ENCODE data around the gene CLEC4E. TPM values are rescaled to one million over a fixed set of nuclear protein-coding genes. Genes with fewer than 3 reads are reported as not detected.

Gene CLEC4E
- total RNA-seq, 1 experiment from 2014 or later: not detected

GRCh38 chr12:8559676-8560075 lies 19.0 kb upstream of the CLEC4E start:
- Histone ChIP-seq H3K36me3 (ENCODE audit: control insufficient read depth in 1 of 2, insufficient read depth in 2 of 2, low read length in 2 of 2) (no peaks in the 10 kb centered on the region), H3K4me3 (replicated peaks in 1 of 2; ENCODE audit: low read depth in 1 of 2, low read length in 2 of 2) (no peak overlapping the region), H3K27ac (ENCODE audit: low read depth, low read length) (no peak overlapping the region), H3K9me3 (ENCODE audit: control insufficient read depth in 1 of 2, insufficient read depth in 1 of 2, low read depth in 1 of 2, low read length in 2 of 2) (no peaks in the 10 kb centered on the region), H3K9me2 (ENCODE audit: insufficient read depth) (no peaks in the 10 kb centered on the region), H3K79me2 (ENCODE audit: insufficient read depth, low read length) (no peaks in the 10 kb centered on the region), H3K4me1 (ENCODE audit: control insufficient read depth in 1 of 2, insufficient read depth in 2 of 2, low read length in 2 of 2) (peaks cover 0 to 3% of the 10 kb centered on the region in 2 experiments; a peak in 2 of 4 replicates), H4K20me1 (ENCODE audit: insufficient read depth) (no peaks in the 10 kb centered on the region), H3K27me3 (ENCODE audit: insufficient read depth, low read length) (no peaks in the 10 kb centered on the region), H3K4me2 (ENCODE audit: low read length) (no peak overlapping the region), H3K9ac (ENCODE audit: low read length) (no peak overlapping the region), H2AFZ (ENCODE audit: low read depth, low read length, poor library complexity, severe bottlenecking) (no peak overlapping the region)
- TF ChIP-seq EZH2 (IDR thresholded peaks at IDR 0.05): no peak
- no peak for TF ChIP-seq POLR2AphosphoS5 (IDR thresholded peaks at IDR 0.05; ENCODE audit: low read depth, low read length)
- no peak for TF ChIP-seq POLR2A (IDR thresholded peaks at IDR 0.05; ENCODE audit: borderline replicate concordance, extremely low read depth, insufficient read depth, insufficient read length)
- TF ChIP-seq JUND (IDR thresholded peaks at IDR 0.05): no peak
- TF ChIP-seq REST (IDR thresholded peaks at IDR 0.05; ENCODE audit: low read depth): no peak
- DNase-seq (ENCODE audit: low read depth, low spot score) (no peak), ATAC-seq (no peak)
- BruUV-seq (replicated peaks): no TSS peak
- intact Hi-C loops (cut with micrococcal nuclease): no loop called here
- ChIA-PET POLR2A (no interaction called here), RAD21 (ENCODE audit: low non-redundant PET in 1 of 2, low total read pairs in 2 of 2, uncharacterized antibody in 2 of 2, unreplicated experiment in 2 of 2) (no interaction called here), CTCF (no interaction called here)

- RAD21 ChIA-PET (ENCODE audit: low non-redundant PET in 1 of 2, low total read pairs in 2 of 2, uncharacterized antibody in 2 of 2, unreplicated experiment in 2 of 2): no interaction called here
- Histone ChIP-seq H3K27me3 (ENCODE audit: insufficient read depth, low read length) (no peaks in the 10 kb centered on the region), H3K36me3 (ENCODE audit: control insufficient read depth in 1 of 2, insufficient read depth in 2 of 2, low read length in 2 of 2) (no peaks in the 10 kb centered on the region), H3K4me2 (ENCODE audit: low read length) (no peak overlapping the region), H3K9me2 (ENCODE audit: insufficient read depth) (no peaks in the 10 kb centered on the region), H2AFZ (ENCODE audit: low read depth, low read length, poor library complexity, severe bottlenecking) (no peak overlapping the region), H3K9ac (ENCODE audit: low read length) (no peak overlapping the region), H3K4me3 (replicated peaks in 1 of 2; ENCODE audit: low read depth in 1 of 2, low read length in 2 of 2) (no peak overlapping the region), H3K9me3 (ENCODE audit: control insufficient read depth in 1 of 2, insufficient read depth in 1 of 2, low read depth in 1 of 2, low read length in 2 of 2) (no peaks in the 10 kb centered on the region), H3K4me1 (ENCODE audit: control insufficient read depth in 1 of 2, insufficient read depth in 2 of 2, low read length in 2 of 2) (peaks cover 0 to 7% of the 10 kb centered on the region in 2 experiments; a peak in 2 of 4 replicates), H3K79me2 (ENCODE audit: insufficient read depth, low read length) (no peaks in the 10 kb centered on the region), H3K27ac (ENCODE audit: low read depth, low read length) (no peak overlapping the region), H4K20me1 (ENCODE audit: insufficient read depth) (no peaks in the 10 kb centered on the region)
- POLR2A ChIA-PET: no interaction called here
- no TSS peak for BruUV-seq (replicated peaks)
- no peak for TF ChIP-seq POLR2A (IDR thresholded peaks at IDR 0.05; ENCODE audit: borderline replicate concordance, extremely low read depth, insufficient read depth, insufficient read length)
- no peak for TF ChIP-seq FOSL1 (IDR thresholded peaks at IDR 0.05; ENCODE audit: low read depth)
- TF ChIP-seq POLR2AphosphoS5 (IDR thresholded peaks at IDR 0.05; ENCODE audit: low read depth, low read length): no peak
- TF ChIP-seq REST (IDR thresholded peaks at IDR 0.05; ENCODE audit: low read depth): no peak
- TF ChIP-seq SP1 (IDR thresholded peaks at IDR 0.05; ENCODE audit: low read depth): no peak
- no peak for TF ChIP-seq EZH2 (IDR thresholded peaks at IDR 0.05)
- ATAC-seq (no peak), DNase-seq (ENCODE audit: low read depth, low spot score) (no peak)
- CTCF ChIA-PET: interaction anchor here (1.6 kb wide), 1 partner anchor 12 kb away, joined by 6 read pairs; no protein-coding TSS in a partner anchor
- intact Hi-C loops (cut with micrococcal nuclease): no loop called here
Measured at GRCh38 chr12:8556531-8557097, 15.9 kb upstream of the CLEC4E start.

Measured in HCT116 (cell line).